ENCODE measurements around the gene SMC1B. TPM values are rescaled to one million over a fixed set of nuclear protein-coding genes. Genes with fewer than 3 reads are reported as not detected.
"Not testable (repeated sequence)": the region's sequence is repeated elsewhere in the genome, so short reads cannot be mapped to it uniquely, and the experiment has no call there.

The SMC1B gene
- total and polyA plus RNA-seq, 8 donors: 0.06 TPM; not detected in 7

DNA sequence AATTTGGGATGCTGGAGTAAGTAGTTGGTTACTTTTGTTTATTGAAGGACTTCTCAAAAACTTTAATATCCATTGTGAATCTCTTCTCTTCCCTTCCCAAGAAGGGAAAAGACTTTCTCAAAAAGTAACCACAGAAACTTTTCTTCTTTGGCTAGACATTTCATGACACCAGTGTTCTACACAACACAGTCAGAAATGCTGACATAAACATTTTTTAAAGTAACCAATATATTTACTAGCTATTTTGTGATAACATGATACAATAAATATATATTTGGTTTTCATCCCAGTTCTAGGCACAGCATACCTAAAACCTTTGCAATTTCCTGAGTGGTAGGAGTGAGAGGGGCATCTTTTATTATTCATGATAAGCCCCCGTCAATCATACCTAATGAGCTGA, 55.9 kb downstream of the SMC1B start:
- H3K4me3 ChIP-seq: no peak overlapping the region
- no peaks in the 10 kb centered on the region for H3K36me3 ChIP-seq
- no peaks in the 10 kb centered on the region for H3K4me1 ChIP-seq
- no peak for FAIRE-seq
- DNase-seq: no peak
- 97 to 100% methylated on average over 1 of the region's 1 CpG for WGBS, 2 donors
- no peaks in the 10 kb centered on the region for H3K27me3 ChIP-seq
- TF ChIP-seq, protein P1, sequence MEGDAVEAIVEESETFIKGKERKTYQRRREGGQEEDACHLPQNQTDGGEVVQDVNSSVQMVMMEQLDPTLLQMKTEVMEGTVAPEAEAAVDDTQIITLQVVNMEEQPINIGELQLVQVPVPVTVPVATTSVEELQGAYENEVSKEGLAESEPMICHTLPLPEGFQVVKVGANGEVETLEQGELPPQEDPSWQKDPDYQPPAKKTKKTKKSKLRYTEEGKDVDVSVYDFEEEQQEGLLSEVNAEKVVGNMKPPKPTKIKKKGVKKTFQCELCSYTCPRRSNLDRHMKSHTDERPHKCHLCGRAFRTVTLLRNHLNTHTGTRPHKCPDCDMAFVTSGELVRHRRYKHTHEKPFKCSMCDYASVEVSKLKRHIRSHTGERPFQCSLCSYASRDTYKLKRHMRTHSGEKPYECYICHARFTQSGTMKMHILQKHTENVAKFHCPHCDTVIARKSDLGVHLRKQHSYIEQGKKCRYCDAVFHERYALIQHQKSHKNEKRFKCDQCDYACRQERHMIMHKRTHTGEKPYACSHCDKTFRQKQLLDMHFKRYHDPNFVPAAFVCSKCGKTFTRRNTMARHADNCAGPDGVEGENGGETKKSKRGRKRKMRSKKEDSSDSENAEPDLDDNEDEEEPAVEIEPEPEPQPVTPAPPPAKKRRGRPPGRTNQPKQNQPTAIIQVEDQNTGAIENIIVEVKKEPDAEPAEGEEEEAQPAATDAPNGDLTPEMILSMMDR (IDR thresholded peaks at IDR 0.05): no peak
- intact Hi-C loops (cut with DNase I): no loop called here
- no peak overlapping the region for H3K27ac ChIP-seq
- no peak for ATAC-seq
- no peaks in the 10 kb centered on the region for H3K9me3 ChIP-seq

DNA sequence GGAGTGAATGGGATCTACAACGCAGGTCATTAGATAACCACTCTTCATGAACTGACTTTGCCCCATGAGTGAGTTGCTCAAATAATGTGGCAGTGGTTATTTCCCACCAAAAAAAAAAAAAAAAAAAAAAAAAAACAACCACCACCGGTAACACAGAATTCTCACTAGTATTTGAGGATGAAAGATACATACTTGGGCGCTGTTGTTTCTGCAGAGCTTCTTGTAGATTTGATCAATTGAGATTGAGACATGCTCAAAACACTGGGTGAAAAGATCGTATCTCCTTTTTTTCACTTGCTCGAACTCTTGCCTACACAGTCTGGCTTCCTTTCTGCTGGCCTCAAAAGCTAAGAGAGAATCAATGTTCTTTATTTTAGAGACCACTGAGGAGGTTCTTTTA, 59.6 kb downstream of the SMC1B start:
- no peaks in the 10 kb centered on the region for H3K9me3 ChIP-seq
- no peak for ATAC-seq
- 95 to 98% methylated on average over 5 of the region's 5 CpGs for WGBS, 2 donors
- no peak for DNase-seq
- intact Hi-C loops (cut with DNase I): no loop called here
- no peak overlapping the region for H3K27ac ChIP-seq
- no peaks in the 10 kb centered on the region for H3K36me3 ChIP-seq
- no peak overlapping the region for H3K4me3 ChIP-seq
- TF ChIP-seq, protein P1 (IDR thresholded peaks at IDR 0.05): no peak
- H3K4me1 ChIP-seq: no peaks in the 10 kb centered on the region
- no peaks in the 10 kb centered on the region for H3K27me3 ChIP-seq
- FAIRE-seq: no peak

DNA sequence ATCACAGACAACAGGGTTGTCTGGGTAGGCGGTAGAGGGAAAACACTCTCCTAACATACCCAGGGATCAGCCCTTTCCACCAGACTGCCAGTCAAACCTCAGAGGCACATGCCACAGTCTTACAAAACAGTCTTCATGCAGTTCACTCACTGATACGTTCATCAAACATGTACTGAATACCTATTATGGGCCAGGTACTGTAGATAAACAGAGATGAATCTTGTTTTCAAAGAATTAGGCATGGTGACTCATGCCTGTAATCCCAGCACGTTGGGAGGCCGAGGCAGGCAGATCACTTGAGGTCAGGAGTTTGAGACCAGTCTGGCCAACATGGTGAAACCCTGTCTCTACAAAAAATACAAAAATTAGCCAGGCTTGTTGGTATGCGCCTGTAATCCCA, 60.6 kb downstream of the SMC1B start:
- not testable (repeated sequence) for H3K4me1 ChIP-seq, FAIRE-seq
- 88 to 89% methylated on average over 5 of the region's 5 CpGs for WGBS, 2 donors

DNA sequence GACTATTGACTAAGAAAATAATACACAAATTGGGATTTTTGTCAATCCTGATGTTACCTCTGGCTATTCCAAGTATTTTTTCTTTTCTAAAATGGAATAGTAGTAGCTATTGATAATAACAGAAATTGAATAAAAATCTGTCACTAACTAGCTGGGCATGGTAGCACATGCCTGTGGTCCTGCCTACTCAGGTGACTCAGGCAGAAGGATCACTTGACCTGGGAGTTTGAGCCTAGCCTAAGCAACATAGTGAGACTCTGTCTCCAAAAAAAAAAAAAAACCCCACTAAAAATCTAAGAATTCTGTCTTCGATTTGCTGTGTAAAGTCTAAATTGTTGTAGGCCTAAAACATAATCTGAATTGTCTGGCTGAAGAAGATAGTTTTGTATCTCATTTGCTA, 61.4 kb downstream of the SMC1B start:
- no peaks in the 10 kb centered on the region for H3K4me1 ChIP-seq
- ATAC-seq (no peak), DNase-seq (no peak), FAIRE-seq (no peak)
- H3K27me3 ChIP-seq: no peaks in the 10 kb centered on the region
- no peak overlapping the region for H3K4me3 ChIP-seq
- WGBS, 2 donors: 88 to 95% methylated on average over 1 of the region's 1 CpG
- no peaks in the 10 kb centered on the region for H3K36me3 ChIP-seq
- intact Hi-C loops (cut with DNase I): no loop called here
- TF ChIP-seq, protein P1 (IDR thresholded peaks at IDR 0.05): no peak
- no peak overlapping the region for H3K27ac ChIP-seq
- no peaks in the 10 kb centered on the region for H3K9me3 ChIP-seq

More for the DNA sequence above, 60.6 kb downstream of the SMC1B start:
- intact Hi-C loops (cut with DNase I); H3K36me3 ChIP-seq; H3K9me3 ChIP-seq; H3K4me3 ChIP-seq; H3K27me3 ChIP-seq; H3K27ac ChIP-seq; DNase-seq; ATAC-seq: not testable (repeated sequence)

DNA sequence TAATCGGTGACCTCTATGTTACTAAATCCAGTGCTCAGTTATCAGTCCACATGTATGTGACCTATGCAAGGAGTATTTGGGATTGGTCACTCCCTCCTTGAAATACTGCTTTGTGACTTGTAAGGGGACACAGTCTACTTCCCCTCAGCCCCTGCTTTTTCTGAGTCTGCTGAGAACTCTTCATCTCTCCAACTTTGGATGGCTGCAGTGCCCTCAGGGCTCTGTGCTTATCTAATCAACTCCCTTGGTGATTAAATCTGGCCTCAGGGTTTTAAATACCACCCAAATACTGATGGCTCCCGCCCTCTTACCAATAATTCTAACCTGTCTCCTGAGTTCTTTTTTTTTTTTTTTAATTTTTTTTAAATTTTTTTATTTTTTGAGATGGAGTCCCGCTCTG, 63.5 kb downstream of the SMC1B start:
- no peak for FAIRE-seq
- H3K27me3 ChIP-seq: no peaks in the 10 kb centered on the region

More for the DNA sequence above, 63.5 kb downstream of the SMC1B start:
- 97 to 99% methylated on average over 3 of the region's 3 CpGs for WGBS, 2 donors
- TF ChIP-seq, protein P1 (IDR thresholded peaks at IDR 0.05): no peak
- H3K4me1 ChIP-seq: no peaks in the 10 kb centered on the region
- H3K9me3 ChIP-seq: no peaks in the 10 kb centered on the region
- no peak overlapping the region for H3K27ac ChIP-seq
- DNase-seq (no peak), ATAC-seq (no peak)
- no peaks in the 10 kb centered on the region for H3K36me3 ChIP-seq
- intact Hi-C loops (cut with DNase I): no loop called here
- no peak overlapping the region for H3K4me3 ChIP-seq
